LNCaP clone FGC (cell line): ENCODE measurements around the gene CELF4.

ENCODE experiments used
- DNase-seq: peaks from one replicate; pipeline ENCODE4 v3.0.0-alpha.2; 2011; ENCODE audit warnings: low read depth
- H3K4me3 ChIP-seq: 2 replicates; pipeline ENCODE4 v1.5.1; 2011; ENCODE audit warnings: mild to moderate bottlenecking, low read depth, low read length, control low read depth
- TF ChIP-seq, protein P1 (sequence below): IDR thresholded peaks from 2 replicates; pipeline ENCODE4 v1.5.1; 2012; ENCODE audit warnings: mild to moderate bottlenecking; ENCODE audit not compliant: control insufficient read depth, insufficient read depth; ENCODE audit errors: extremely low read depth

Gene CELF4

GRCh38 chr18:37550118-37550875 is 15.3 kb downstream of the CELF4 start:
- TF ChIP-seq, protein P1, sequence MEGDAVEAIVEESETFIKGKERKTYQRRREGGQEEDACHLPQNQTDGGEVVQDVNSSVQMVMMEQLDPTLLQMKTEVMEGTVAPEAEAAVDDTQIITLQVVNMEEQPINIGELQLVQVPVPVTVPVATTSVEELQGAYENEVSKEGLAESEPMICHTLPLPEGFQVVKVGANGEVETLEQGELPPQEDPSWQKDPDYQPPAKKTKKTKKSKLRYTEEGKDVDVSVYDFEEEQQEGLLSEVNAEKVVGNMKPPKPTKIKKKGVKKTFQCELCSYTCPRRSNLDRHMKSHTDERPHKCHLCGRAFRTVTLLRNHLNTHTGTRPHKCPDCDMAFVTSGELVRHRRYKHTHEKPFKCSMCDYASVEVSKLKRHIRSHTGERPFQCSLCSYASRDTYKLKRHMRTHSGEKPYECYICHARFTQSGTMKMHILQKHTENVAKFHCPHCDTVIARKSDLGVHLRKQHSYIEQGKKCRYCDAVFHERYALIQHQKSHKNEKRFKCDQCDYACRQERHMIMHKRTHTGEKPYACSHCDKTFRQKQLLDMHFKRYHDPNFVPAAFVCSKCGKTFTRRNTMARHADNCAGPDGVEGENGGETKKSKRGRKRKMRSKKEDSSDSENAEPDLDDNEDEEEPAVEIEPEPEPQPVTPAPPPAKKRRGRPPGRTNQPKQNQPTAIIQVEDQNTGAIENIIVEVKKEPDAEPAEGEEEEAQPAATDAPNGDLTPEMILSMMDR = no peak
- H3K4me3 ChIP-seq = no peak overlapping the region
- no peak for DNase-seq

DNA sequence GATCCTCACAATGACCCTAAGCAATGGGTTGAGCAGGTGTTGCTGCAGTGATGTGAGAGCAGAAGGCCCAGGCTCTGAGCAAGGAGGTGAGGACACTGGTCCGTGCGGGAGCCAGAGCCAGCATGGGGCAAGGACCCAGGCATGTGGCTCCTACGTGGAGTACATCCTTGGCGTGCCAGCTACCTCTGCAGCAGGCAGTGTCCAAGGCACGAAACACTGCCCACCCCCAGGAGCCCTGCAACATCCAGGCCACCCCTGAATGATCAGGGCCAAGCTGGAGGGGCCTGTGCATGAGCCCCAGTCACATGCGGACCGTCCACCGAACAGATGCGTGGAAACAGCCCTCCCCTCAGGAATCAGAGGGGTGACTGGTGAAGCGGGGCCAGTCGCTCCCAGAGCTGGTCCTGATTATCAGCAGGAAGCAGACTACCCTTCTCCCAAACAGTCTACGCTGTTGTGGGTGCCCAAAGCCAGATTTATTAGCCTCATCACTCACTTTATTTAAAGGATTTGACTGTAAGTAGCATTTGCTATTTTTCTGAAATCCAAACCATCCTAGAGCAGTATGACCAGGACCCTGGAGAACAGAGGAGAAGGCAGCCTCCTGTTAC is 16.8 kb downstream of the CELF4 start:
- DNase-seq = no peak
- TF ChIP-seq, protein P1 = no peak
- H3K4me3 ChIP-seq = no peak overlapping the region

DNA sequence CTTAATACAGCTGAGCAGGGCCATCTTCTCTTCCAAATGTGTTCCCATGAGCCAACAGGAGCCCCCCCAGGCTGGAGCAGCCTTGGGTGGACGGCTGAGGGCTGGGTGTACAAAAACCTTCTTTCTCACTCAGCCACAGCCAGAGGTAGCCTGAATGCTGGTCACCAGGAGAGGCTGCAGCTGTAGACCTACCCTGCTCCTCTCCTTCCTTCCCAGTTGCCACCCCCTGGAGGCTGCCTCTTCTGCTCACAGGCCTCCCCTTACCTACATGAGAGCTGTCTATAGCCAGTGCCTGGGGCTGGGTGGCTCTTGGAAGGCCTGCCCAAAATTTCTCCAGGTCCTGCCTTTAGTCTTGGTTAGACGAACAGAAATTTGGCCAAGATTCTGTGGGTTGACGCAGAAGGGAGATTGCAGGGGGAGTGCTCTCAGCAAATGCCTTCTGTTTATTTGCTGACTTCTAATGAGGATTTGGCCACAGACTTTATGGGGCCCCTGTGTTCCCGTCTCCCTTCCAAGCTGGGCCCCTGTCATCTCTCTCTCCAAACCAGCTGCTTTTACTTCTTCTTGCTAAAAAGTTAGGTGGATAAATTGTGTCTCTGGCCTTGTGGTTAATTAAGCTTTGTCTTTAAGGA is 18.3 kb downstream of the CELF4 start:
- DNase-seq = no peak
- no peak overlapping the region for H3K4me3 ChIP-seq
- TF ChIP-seq, protein P1 = no peak

GRCh38 chr18:37546651-37547050 is 18.9 kb downstream of the CELF4 start:
- no peak overlapping the region for H3K4me3 ChIP-seq
- TF ChIP-seq, protein P1 = no peak
- DNase-seq = no peak

GRCh38 chr18:37546272-37546537 is 19.4 kb downstream of the CELF4 start:
- TF ChIP-seq, protein P1 = no peak
- DNase-seq = no peak
- no peak overlapping the region for H3K4me3 ChIP-seq

GRCh38 chr18:37545461-37546271 is 19.9 kb downstream of the CELF4 start:
- no peak overlapping the region for H3K4me3 ChIP-seq
- TF ChIP-seq, protein P1 = no peak
- DNase-seq = no peak
